K562 (cell line): Measurements from ENCODE around the gene FZD1. TPM values are rescaled to one million over a fixed set of nuclear protein-coding genes. Genes with fewer than 3 reads are reported as not detected.

ENCODE experiments used
- ARNT ChIP-seq, 2 experiments: fragments of 450-650 bp; IDR thresholded peaks; 2 replicates each; pipeline ENCODE4 v1.6.1; 2016; ENCODE audit warnings: mild to moderate bottlenecking in 1 of 2
- CBFB ChIP-seq: sonication (generic); formaldehyde crosslinking; IDR thresholded peaks from 2 replicates; pipeline ENCODE4 v1.4.0; 2020; ENCODE audit warnings: mild to moderate bottlenecking, missing genetic modification reagents
- EP400 ChIP-seq: fragments of 450-650 bp; IDR thresholded peaks from 2 replicates; pipeline ENCODE4 v1.6.1; 2017; ENCODE audit warnings: antibody characterized with exemption, mild to moderate bottlenecking, moderate library complexity
- MYNN ChIP-seq, 2 experiments: sonication (generic); formaldehyde crosslinking in 1 of 2; IDR thresholded peaks; 2 replicates each; pipeline versions ENCODE4 v1.5.0 to v1.6.1; 2016 to 2020; ENCODE audit warnings: antibody characterized with exemption in 1 of 2, missing genetic modification reagents in 1 of 2
- PHF8 ChIP-seq: fragments of 200-600 bp; sonication (generic); IDR thresholded peaks from 2 replicates; pipeline ENCODE4 v1.6.1; 2012; ENCODE audit warnings: mixed run types, mild to moderate bottlenecking, inconsistent platforms, low read length, moderate library complexity, borderline replicate concordance
- POLR2AphosphoS2 ChIP-seq: IDR thresholded peaks from 2 replicates; pipeline ENCODE4 v1.6.1; 2012; ENCODE audit warnings: low read length, improper control_type of control experiment
- TFE3 ChIP-seq: fragments of 450-650 bp; formaldehyde crosslinking; IDR thresholded peaks from 2 replicates; pipeline ENCODE4 v1.4.0; 2020; ENCODE audit warnings: mild to moderate bottlenecking, mixed read lengths
- UBTF ChIP-seq, 2 experiments: IDR thresholded peaks; 2 replicates each; pipeline ENCODE4 v1.6.1; 2012; ENCODE audit warnings: improper control_type of control experiment in 2 of 2, low read depth in 2 of 2, low read length in 2 of 2, borderline replicate concordance in 1 of 2
- ZNF197 ChIP-seq: fragments of 200-800 bp; sonication (Bioruptor generic); IDR thresholded peaks from 2 replicates; pipeline ENCODE4 v1.6.1; 2016; ENCODE audit warnings: low read depth, missing genetic modification characterization, missing compliant biosample characterization
- ZNF277 ChIP-seq: fragments of 250-450 bp; sonication (Bioruptor Pico); IDR thresholded peaks from 2 replicates; pipeline ENCODE4 v1.8.0; 2022; ENCODE audit warnings: inconsistent platforms, mild to moderate bottlenecking, moderate library complexity, borderline replicate concordance
- ZNF77 ChIP-seq: fragments of 250-450 bp; sonication (Bioruptor Pico); IDR thresholded peaks from 2 replicates; pipeline ENCODE4 v1.5.0; 2020
- polyA plus RNA-seq, 8 experiments: library from polyadenylated mRNA; depleted of rRNA in 4 of 8; stranded (reverse) in 5 of 8; unstranded in 3 of 8; fragments of >200 nt; fragmentation: Nextera tagmentation in 2 of 8; fragmentation: Illumina TruSeq in 1 of 8; extraction: Ambion mirVana in 2 of 8; extraction: Trizol in 1 of 8; gene quantifications; 2 replicates each; pipeline versions ENCODE4 v1.2.1 to v1.2.3, GENCODE V29; 2011 to 2014; ENCODE audit warnings: inconsistent platforms in 1 of 8, missing spikeins in 1 of 8
- total RNA-seq, 7 experiments: library from RNA; depleted of rRNA in 6 of 7; stranded (reverse); fragments of >200 nt in 6 of 7; fragmentation: Illumina TruSeq in 2 of 7; extraction: Trizol in 2 of 7; gene quantifications; 2 replicates each; pipeline versions ENCODE4 v1.2.1 to v1.2.3, GENCODE V29; 2011 to 2021; ENCODE audit warnings: low replicate concordance in 1 of 7

The FZD1 gene
- total and polyA plus RNA-seq, 9 of the 15 experiments (the other 6 are each of a cell fraction or from before 2014, with no cell fraction given), result 0.25 to 5.1 (median 1.8) TPM

- TF ChIP-seq PHF8, result no peak
- no peak for TF ChIP-seq ZNF277 (CRISPR knock-in tag)
- TF ChIP-seq POLR2AphosphoS2, result no peak
- no peak for TF ChIP-seq ZNF77
- TF ChIP-seq MYNN (IDR thresholded peaks at IDR 0.05), result no peak
- TF ChIP-seq MYNN (CRISPR knock-in tag; IDR thresholded peaks at IDR 0.05), result no peak
- no peak for TF ChIP-seq ARNT (IDR thresholded peaks at IDR 0.05)
- TF ChIP-seq ZNF197 (CRISPR knock-in tag), result no peak
- no peak for TF ChIP-seq CBFB (CRISPR knock-in tag)
- TF ChIP-seq EP400, result no peak
- no peak for TF ChIP-seq UBTF (IDR thresholded peaks at IDR 0.05; ENCODE audit: borderline replicate concordance in 1 of 2, low read depth in 2 of 2, low read length in 2 of 2)
- no peak for TF ChIP-seq TFE3
- TF ChIP-seq, all 486 proteins: peak for 0
These were observed 33.7 kb upstream of the FZD1 start (continued) for GRCh38 chr7:91230503-91230902.
